ENCODE measurements around the gene SGCG.

GRCh38 chr13:23183292-23183691, 2.5 kb downstream of the SGCG start:
- TF ChIP-seq, protein P1, sequence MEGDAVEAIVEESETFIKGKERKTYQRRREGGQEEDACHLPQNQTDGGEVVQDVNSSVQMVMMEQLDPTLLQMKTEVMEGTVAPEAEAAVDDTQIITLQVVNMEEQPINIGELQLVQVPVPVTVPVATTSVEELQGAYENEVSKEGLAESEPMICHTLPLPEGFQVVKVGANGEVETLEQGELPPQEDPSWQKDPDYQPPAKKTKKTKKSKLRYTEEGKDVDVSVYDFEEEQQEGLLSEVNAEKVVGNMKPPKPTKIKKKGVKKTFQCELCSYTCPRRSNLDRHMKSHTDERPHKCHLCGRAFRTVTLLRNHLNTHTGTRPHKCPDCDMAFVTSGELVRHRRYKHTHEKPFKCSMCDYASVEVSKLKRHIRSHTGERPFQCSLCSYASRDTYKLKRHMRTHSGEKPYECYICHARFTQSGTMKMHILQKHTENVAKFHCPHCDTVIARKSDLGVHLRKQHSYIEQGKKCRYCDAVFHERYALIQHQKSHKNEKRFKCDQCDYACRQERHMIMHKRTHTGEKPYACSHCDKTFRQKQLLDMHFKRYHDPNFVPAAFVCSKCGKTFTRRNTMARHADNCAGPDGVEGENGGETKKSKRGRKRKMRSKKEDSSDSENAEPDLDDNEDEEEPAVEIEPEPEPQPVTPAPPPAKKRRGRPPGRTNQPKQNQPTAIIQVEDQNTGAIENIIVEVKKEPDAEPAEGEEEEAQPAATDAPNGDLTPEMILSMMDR (IDR thresholded peaks at IDR 0.05), result no peak
- no peak for TF ChIP-seq POLR2A (IDR thresholded peaks at IDR 0.05)
- no peak for TF ChIP-seq EP300 (IDR thresholded peaks at IDR 0.05)
- TF ChIP-seq POLR2AphosphoS5 (IDR thresholded peaks at IDR 0.05), result no peak

Data from gastroesophageal sphincter (tissue), 3 donors.